Neural progenitor cell (in vitro differentiated cells): ENCODE measurements around the gene GNG3.

ENCODE experiments used
- CTCF ChIP-seq: fragments of 200-600 bp; sonication (generic); IDR thresholded peaks from 2 replicates; pipeline ENCODE4 v1.5.1; 2017; ENCODE audit warnings: antibody characterized with exemption, mild to moderate bottlenecking
- EZH2phosphoT487 ChIP-seq: fragments of 200-600 bp; sonication (generic); IDR thresholded peaks from 2 replicates; pipeline ENCODE4 v1.6.1; 2017; ENCODE audit warnings: antibody characterized with exemption

GRCh38 chr11:62709247-62710000 is 1.9 kb downstream of the GNG3 start:
- no peak for TF ChIP-seq CTCF
- TF ChIP-seq EZH2phosphoT487 = no peak
